Muscle of back (tissue), 11 donors: ENCODE data around the gene HSPBP1. TPM values are rescaled to one million over a fixed set of nuclear protein-coding genes. Genes with fewer than 3 reads are reported as not detected.

ENCODE experiments used
- DNase-seq, 3 donors: peaks; one replicate each; pipeline versions ENCODE4 v3.0.0 to v3.0.0-alpha.2; 2013
- polyA plus RNA-seq, 10 donors: library from polyadenylated mRNA; unstranded; fragments of 120-200 nt; gene quantifications; one replicate each; pipeline ENCODE4 v1.2.1, GENCODE V29; 2013; ENCODE audit not compliant: insufficient read length in 10 of 10

Gene HSPBP1
- polyA plus RNA-seq, 10 donors = 14.6 to 29.6 (median 21.2) TPM

DNA sequence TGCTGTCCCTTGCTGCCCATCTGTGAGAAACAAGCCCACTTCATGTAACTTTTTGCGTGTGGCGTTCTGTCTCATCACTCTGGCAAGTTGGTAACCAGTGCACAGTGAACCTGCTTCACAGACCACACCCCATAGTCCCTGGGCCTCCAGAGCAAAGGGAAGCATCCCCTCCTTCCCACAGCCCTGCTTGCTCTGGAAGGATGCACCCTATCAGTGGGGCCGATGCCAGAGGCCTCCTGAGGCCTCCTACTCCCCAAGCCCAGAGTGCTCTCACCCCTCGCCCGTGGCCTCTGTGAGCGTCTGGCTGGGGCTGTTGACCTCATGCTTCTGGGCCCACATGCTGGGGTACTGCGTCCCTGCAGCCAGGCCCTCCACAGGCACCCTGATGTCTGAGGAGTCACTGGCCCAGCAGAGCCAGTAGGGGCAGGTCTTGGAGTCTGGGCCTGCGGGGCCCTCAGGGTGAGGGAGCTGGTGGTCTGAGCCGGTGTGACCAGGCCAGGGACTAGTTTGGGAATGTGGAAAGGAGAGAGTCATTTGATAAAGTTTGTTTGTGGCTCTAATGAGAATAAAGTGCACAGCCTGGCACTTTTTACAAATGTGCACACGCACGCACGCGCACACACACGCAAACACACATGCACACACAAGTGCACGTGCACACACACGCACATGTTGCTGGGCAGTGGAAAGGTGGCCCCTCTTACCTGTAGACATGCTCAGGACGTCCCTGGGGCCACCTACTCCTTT lies 56.4 kb downstream of the HSPBP1 start:
- no peak for DNase-seq

DNA sequence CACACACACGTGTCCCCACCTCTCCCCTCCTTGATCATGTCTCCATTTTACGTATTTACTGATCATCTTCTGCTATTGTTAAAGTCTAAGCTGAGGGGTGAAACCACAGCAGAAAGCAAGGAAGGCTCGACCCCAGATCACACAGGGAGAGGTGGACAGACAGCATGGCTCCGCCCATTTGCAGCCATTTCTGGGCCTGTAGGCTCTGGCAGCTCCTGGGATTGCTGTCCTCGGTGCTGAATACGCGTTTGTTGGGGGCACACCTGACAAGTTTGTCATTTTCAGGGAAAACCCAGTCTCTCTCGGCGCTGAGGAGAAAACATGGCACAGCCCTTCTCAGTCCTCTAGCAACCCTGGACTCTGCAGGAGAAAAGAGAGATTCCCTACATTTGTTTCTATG lies 59.4 kb downstream of the HSPBP1 start:
- DNase-seq = no peak

- peak; percentile 81 to 97 (median 90) for DNase-seq
Measured at GRCh38 chr19:55216461-55217198, 63.3 kb downstream of the HSPBP1 start.

DNA sequence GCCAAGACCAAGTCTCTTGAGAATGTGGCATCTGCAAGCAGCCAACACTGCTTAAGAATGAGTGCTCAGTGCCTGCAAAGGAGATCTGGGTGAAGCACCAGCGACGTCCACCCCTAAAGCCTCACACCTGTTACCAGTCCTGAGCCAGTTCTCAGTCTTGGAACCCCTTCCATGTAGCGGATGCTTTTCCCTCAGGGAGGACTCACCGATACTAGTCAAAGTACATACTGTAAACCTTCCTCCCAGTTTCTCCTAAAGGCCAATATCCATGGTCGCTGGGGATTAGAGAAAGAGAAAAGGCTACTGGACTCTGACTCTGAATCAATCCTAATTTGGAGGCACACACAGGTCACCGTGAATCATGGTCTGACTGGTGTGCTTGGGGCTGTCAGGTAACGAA lies 66.4 kb downstream of the HSPBP1 start:
- DNase-seq = no peak

- DNase-seq = no peak
Measured at GRCh38 chr19:55212447-55212846, 67.5 kb downstream of the HSPBP1 start.

Other genes with a start within 250 kb of the HSPBP1 start
- under 1 TPM in 9 of 10 donors, not detected in 1; 0.12 to 0.72 (median 0.20) TPM for gene GP6, start 241.8 kb downstream of the HSPBP1 start, polyA plus RNA-seq
- gene RDH13, start 217.0 kb downstream of the HSPBP1 start, polyA plus RNA-seq = 10 to 100 TPM in 7 of 10 donors, 1 to 10 TPM in 3; 8.4 to 14.9 (median 11.5) TPM
- gene EPS8L1, start 204.2 kb downstream of the HSPBP1 start, polyA plus RNA-seq = 1 to 10 TPM; 2.8 to 9.1 (median 4.7) TPM
- gene PPP1R12C, start 162.5 kb downstream of the HSPBP1 start, polyA plus RNA-seq = 100 to 1,000 TPM in 1 of 10 donors, 10 to 100 TPM in 9; 49.8 to 104 (median 82.2) TPM
- gene TNNT1, start 130.9 kb downstream of the HSPBP1 start, polyA plus RNA-seq = 1,000 to 10,000 TPM in 2 of 10 donors, 100 to 1,000 TPM in 8; 199 to 1,145 (median 658) TPM
- 1 to 10 TPM in 9 of 10 donors, under 1 TPM in 1; 0.88 to 4.7 (median 2.2) TPM for gene TNNI3, start 122.4 kb downstream of the HSPBP1 start, polyA plus RNA-seq
- gene DNAAF3, start 113.5 kb downstream of the HSPBP1 start, polyA plus RNA-seq = under 1 TPM; 0.15 to 0.92 (median 0.54) TPM
- under 1 TPM in 6 of 10 donors, not detected in 4; 0.05 to 0.13 (median 0.07) TPM for gene SYT5, start 99.8 kb downstream of the HSPBP1 start, polyA plus RNA-seq
- gene PTPRH, start 70.6 kb downstream of the HSPBP1 start, polyA plus RNA-seq = 1 to 10 TPM in 1 of 10 donors, under 1 TPM in 9; 0.20 to 1.2 (median 0.56) TPM
- gene TMEM86B, start 51.3 kb downstream of the HSPBP1 start, polyA plus RNA-seq = 1 to 10 TPM; 1.4 to 3.5 (median 2.9) TPM
- gene PPP6R1, start 21.1 kb downstream of the HSPBP1 start, polyA plus RNA-seq = 10 to 100 TPM; 21.5 to 31.9 (median 27.8) TPM
- gene BRSK1, start 3.9 kb upstream of the HSPBP1 start, polyA plus RNA-seq = 10 to 100 TPM in 1 of 10 donors, 1 to 10 TPM in 9; 5.0 to 10.9 (median 8.0) TPM
- 1 to 10 TPM in 2 of 10 donors, under 1 TPM in 8; 0.45 to 1.3 (median 0.68) TPM for gene TMEM150B, start 45.2 kb upstream of the HSPBP1 start, polyA plus RNA-seq
- gene KMT5C, start 59.8 kb upstream of the HSPBP1 start, polyA plus RNA-seq = 10 to 100 TPM; 12.8 to 29.0 (median 18.0) TPM
- gene COX6B2, start 74.6 kb upstream of the HSPBP1 start, polyA plus RNA-seq = 1 to 10 TPM in 2 of 10 donors, under 1 TPM in 3, not detected in 5; 0.08 to 3.0 (median 0.24) TPM
- gene GARIN5B, start 83.2 kb upstream of the HSPBP1 start, polyA plus RNA-seq = under 1 TPM in 1 of 10 donors, not detected in 9; 0.07 TPM
- gene IL11, start 90.4 kb upstream of the HSPBP1 start, polyA plus RNA-seq = under 1 TPM in 8 of 10 donors, not detected in 2; 0.07 to 0.66 (median 0.39) TPM
- gene TMEM190, start 96.7 kb upstream of the HSPBP1 start, polyA plus RNA-seq = not detected
- gene TMEM238, start 104.2 kb upstream of the HSPBP1 start, polyA plus RNA-seq = under 1 TPM in 5 of 10 donors, not detected in 5; 0.12 to 0.48 (median 0.23) TPM
- gene RPL28, start 105.8 kb upstream of the HSPBP1 start, polyA plus RNA-seq = 1,000 to 10,000 TPM; 1,118 to 2,122 (median 1,535) TPM
- gene UBE2S, start 127.7 kb upstream of the HSPBP1 start, polyA plus RNA-seq = 10 to 100 TPM; 26.3 to 47.0 (median 37.2) TPM
- under 1 TPM; 0.07 to 0.39 (median 0.15) TPM for gene SHISA7, start 163.2 kb upstream of the HSPBP1 start, polyA plus RNA-seq
- gene ISOC2, start 181.5 kb upstream of the HSPBP1 start, polyA plus RNA-seq = 10 to 100 TPM; 26.6 to 40.9 (median 30.8) TPM
- gene C19orf85, start 184.6 kb upstream of the HSPBP1 start, polyA plus RNA-seq = not detected
- 1 to 10 TPM; 2.1 to 4.3 (median 3.1) TPM for gene ZNF628, start 196.5 kb upstream of the HSPBP1 start, polyA plus RNA-seq
- gene NAT14, start 205.1 kb upstream of the HSPBP1 start, polyA plus RNA-seq = 10 to 100 TPM; 21.1 to 41.2 (median 27.1) TPM
- gene SSC5D, start 208.3 kb upstream of the HSPBP1 start, polyA plus RNA-seq = 10 to 100 TPM; 13.9 to 50.8 (median 23.6) TPM